Trophoblast cell (in vitro differentiated cells and primary cell): ENCODE measurements around the gene SLC35A2.

Experiments
- DNase-seq, 2 donors: peaks; one replicate each; pipeline ENCODE4 v3.0.0-alpha.2; 2016
- H2AFZ ChIP-seq: 2 replicates; pipeline ENCODE4 v1.6.1; 2013; ENCODE audit warnings: low read length, moderate library complexity, mild to moderate bottlenecking; ENCODE audit not compliant: insufficient read depth, poor library complexity
- H2AK5ac ChIP-seq: 2 replicates; pipeline ENCODE4 v1.6.1; 2013; ENCODE audit warnings: mild to moderate bottlenecking, low read length
- H2BK120ac ChIP-seq: 2 replicates; pipeline ENCODE4 v1.6.1; 2013; ENCODE audit warnings: low read length, mild to moderate bottlenecking, moderate library complexity; ENCODE audit not compliant: insufficient read depth, poor library complexity
- H2BK12ac ChIP-seq: 2 replicates; pipeline ENCODE4 v1.6.1; 2013; ENCODE audit warnings: mild to moderate bottlenecking, low read length, moderate library complexity
- H2BK5ac ChIP-seq: 2 replicates; pipeline ENCODE4 v1.6.1; 2013; ENCODE audit warnings: low read length, low read depth, moderate library complexity, mild to moderate bottlenecking; ENCODE audit not compliant: poor library complexity
- H3K14ac ChIP-seq: 2 replicates; pipeline ENCODE4 v1.6.1; 2013; ENCODE audit warnings: mild to moderate bottlenecking, low read length
- H3K18ac ChIP-seq: 2 replicates; pipeline ENCODE4 v1.6.1; 2013; ENCODE audit warnings: mild to moderate bottlenecking, low read length
- H3K23ac ChIP-seq: 2 replicates; pipeline ENCODE4 v1.6.1; 2013; ENCODE audit warnings: low read length
- H3K27ac ChIP-seq: 2 replicates; pipeline ENCODE4 v1.5.1; 2013; ENCODE audit warnings: low read depth, mild to moderate bottlenecking, inconsistent platforms, low read length, moderate library complexity
- H3K27me3 ChIP-seq: 2 replicates; pipeline ENCODE4 v1.6.1; 2013; ENCODE audit warnings: inconsistent platforms, mild to moderate bottlenecking, low read length, moderate library complexity; ENCODE audit not compliant: insufficient read depth
- H3K36me3 ChIP-seq, 2 experiments: 1 replicate in 1 of 2; 2 replicates in 1 of 2; pipeline ENCODE4 v1.6.1; 2013; ENCODE audit warnings: low read length in 2 of 2, mild to moderate bottlenecking in 2 of 2, moderate library complexity in 1 of 2; ENCODE audit not compliant: insufficient read depth in 2 of 2, control insufficient read depth in 1 of 2
- H3K4ac ChIP-seq: 2 replicates; pipeline ENCODE4 v1.6.1; 2013; ENCODE audit warnings: low read depth, mild to moderate bottlenecking, low read length, moderate library complexity
- H3K4me1 ChIP-seq, 2 experiments: 1 replicate in 1 of 2; 2 replicates in 1 of 2; pipeline ENCODE4 v1.6.1; 2013; ENCODE audit warnings: low read length in 2 of 2, mild to moderate bottlenecking in 2 of 2, moderate library complexity in 1 of 2; ENCODE audit not compliant: insufficient read depth in 2 of 2, control insufficient read depth in 1 of 2
- H3K4me2 ChIP-seq: 2 replicates; pipeline ENCODE4 v1.6.1; 2013; ENCODE audit warnings: inconsistent platforms, mild to moderate bottlenecking, low read length, moderate library complexity
- H3K4me3 ChIP-seq: 2 replicates; pipeline ENCODE4 v1.5.1; 2013; ENCODE audit warnings: mild to moderate bottlenecking, low read depth, low read length, inconsistent platforms
- H3K79me1 ChIP-seq: one replicate; pipeline ENCODE4 v1.6.1; 2013; ENCODE audit warnings: low read length
- H3K79me2 ChIP-seq: 2 replicates; pipeline ENCODE4 v1.6.1; 2013; ENCODE audit warnings: low read length, mild to moderate bottlenecking; ENCODE audit not compliant: control insufficient read depth, insufficient read depth, poor library complexity
- H3K9ac ChIP-seq: 2 replicates; pipeline ENCODE4 v1.6.1; 2013; ENCODE audit warnings: mild to moderate bottlenecking, low read length
- H3K9me3 ChIP-seq: 2 replicates; pipeline ENCODE4 v1.6.1; 2013; ENCODE audit warnings: low read depth, mild to moderate bottlenecking, control low read depth, inconsistent platforms, low read length; ENCODE audit not compliant: insufficient read depth
- H4K12ac ChIP-seq: 2 replicates; pipeline ENCODE4 v1.6.1; 2013; ENCODE audit warnings: low read depth, mild to moderate bottlenecking, low read length, moderate library complexity
- H4K8ac ChIP-seq: 2 replicates; pipeline ENCODE4 v1.6.1; 2013; ENCODE audit warnings: low read depth, mild to moderate bottlenecking, low read length, moderate library complexity
- H4K91ac ChIP-seq: one replicate; pipeline ENCODE4 v1.6.1; 2013; ENCODE audit warnings: low read depth, mild to moderate bottlenecking, low read length, moderate library complexity
- WGBS: extraction: QIAGEN DNeasy Blood & Tissue Kit; methylation state at CpG from one replicate; pipeline ENCODE4 v1.1.7; 2013; ENCODE audit warnings: missing lambda C conversion rate; ENCODE audit not compliant: insufficient read length, insufficient coverage; ENCODE audit errors: extremely low coverage; 5-methylcytosine and 5-hydroxymethylcytosine counted together

Gene SLC35A2

DNA sequence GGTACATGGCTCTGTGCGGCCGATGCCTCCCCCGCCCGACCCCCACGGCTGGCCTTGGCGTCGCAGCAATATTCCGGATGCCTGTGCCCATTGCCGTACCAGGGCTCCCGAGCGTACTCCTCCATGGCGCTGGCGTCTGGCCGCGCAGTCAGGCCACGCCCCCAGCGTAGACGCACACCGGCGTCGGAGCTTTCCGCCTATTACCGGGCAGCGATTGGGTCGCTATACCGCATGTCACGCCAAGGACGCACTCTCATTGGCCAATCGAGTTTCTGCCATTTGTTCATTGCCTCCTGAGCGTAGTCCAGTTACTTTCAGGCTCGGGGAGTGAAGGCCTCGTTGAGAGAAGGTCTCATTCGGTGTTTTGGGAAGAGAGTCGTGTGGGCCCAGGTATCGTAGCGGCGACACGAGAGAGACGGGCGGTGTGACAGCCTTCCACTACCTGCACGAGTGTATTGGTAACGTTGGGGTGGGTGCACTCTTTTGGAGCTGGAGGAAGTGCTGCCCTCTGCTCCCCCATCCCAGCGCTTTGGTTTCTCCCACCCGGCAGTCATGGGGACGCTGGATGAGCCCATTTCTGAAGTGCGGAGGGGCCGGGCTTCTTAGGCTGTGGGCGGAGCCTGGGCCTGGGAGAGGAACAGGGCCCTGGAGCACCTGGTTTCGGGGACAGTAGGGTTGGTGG is 13.7 kb downstream of the SLC35A2 start, which contains the start of the genes PQBP1 and TIMM17B:
Gene PQBP1, plus strand, starts transcription at position 306 of the 682 bp plus-strand sequence. CDS start 580 bp downstream, outside the sequence.
Gene TIMM17B, minus strand, starts transcription at position 144 of the 682 bp plus-strand sequence. Its CDS starts 19 bp downstream, at position 125.
- H2BK5ac ChIP-seq, result peak within 1 kb of the TSS; percentile 85
- peak within 1 kb of the TSS; percentile 88 for H3K18ac ChIP-seq
- no peaks in the 10 kb centered on the region for H3K9me3 ChIP-seq
- H2BK120ac ChIP-seq, result peak within 1 kb of the TSS; percentile 93
- peaks cover 26 to 38% of the 10 kb centered on the region in 2 experiments for H3K36me3 ChIP-seq
- no CpG with 5 or more reads among the region's 49 CpGs for WGBS
- peak within 1 kb of the TSS; percentile 99 for H3K4me2 ChIP-seq
- H2AK5ac ChIP-seq, result peak within 1 kb of the TSS; percentile 89
- H3K27ac ChIP-seq, result peak within 1 kb of the TSS; percentile 95
- peak within 1 kb of the TSS; percentile 81 for H4K12ac ChIP-seq
- no peaks in the 10 kb centered on the region for H3K27me3 ChIP-seq
- peak within 1 kb of the TSS; percentile 94 for H3K9ac ChIP-seq
- peak within 1 kb of the TSS; percentile 98 for H2AFZ ChIP-seq
- peak within 1 kb of the TSS; percentile 94 for H4K8ac ChIP-seq
- peak within 1 kb of the TSS; percentile 96 for H4K91ac ChIP-seq
- peaks cover 5% of the 10 kb centered on the region for H3K79me2 ChIP-seq
- H3K23ac ChIP-seq, result no peak within 1 kb of the TSS
- H3K4me3 ChIP-seq, result peak within 1 kb of the TSS; percentile 87
- peak; percentile 92 for DNase-seq
- peak within 1 kb of the TSS; percentile 97 for H3K14ac ChIP-seq
- H2BK12ac ChIP-seq, result no peak within 1 kb of the TSS
- peaks cover 9% of the 10 kb centered on the region for H3K79me1 ChIP-seq
- H3K4me1 ChIP-seq, result peaks cover 0 to 6% of the 10 kb centered on the region in 2 experiments
- H3K4ac ChIP-seq, result peak within 1 kb of the TSS; percentile 94

DNA sequence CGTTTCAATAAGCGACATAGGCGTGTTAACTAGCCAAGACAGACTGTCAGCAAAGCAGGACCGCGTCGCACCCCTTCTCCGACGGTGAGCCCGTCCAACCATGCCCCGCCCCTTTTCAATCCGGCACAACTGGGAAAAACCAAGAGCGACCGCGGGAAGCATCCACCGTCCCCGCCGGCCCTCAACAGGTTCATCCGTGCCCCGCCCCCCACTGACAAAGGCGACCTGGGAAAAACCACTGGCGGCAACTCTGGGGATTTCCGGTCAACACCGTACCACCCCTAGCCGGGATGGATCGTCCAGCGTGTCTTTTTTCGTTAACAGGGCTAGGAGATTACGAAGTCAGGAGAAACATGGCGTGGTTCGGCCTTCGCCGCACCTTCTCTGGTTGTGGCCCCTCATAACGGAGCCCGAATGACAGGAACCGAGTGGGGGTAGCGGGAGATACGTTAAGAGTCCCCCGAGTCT is 14.3 kb downstream of the SLC35A2 start:
- H3K27ac ChIP-seq, result peak overlapping the region; percentile 93
- H3K79me1 ChIP-seq, result peaks cover 9% of the 10 kb centered on the region
- WGBS, result no CpG with 5 or more reads among the region's 38 CpGs
- no peaks in the 10 kb centered on the region for H3K9me3 ChIP-seq
- H4K12ac ChIP-seq, result peak overlapping the region; percentile 81
- H3K4ac ChIP-seq, result peak overlapping the region; percentile 94
- H3K18ac ChIP-seq, result peak overlapping the region; percentile 88
- peaks cover 5% of the 10 kb centered on the region for H3K79me2 ChIP-seq
- peak overlapping the region; percentile 96 for H4K91ac ChIP-seq
- peak overlapping the region; percentile 94 for H3K9ac ChIP-seq
- peaks cover 21 to 34% of the 10 kb centered on the region in 2 experiments for H3K36me3 ChIP-seq
- peak overlapping the region; percentile 72 for H2AK5ac ChIP-seq
- H4K8ac ChIP-seq, result peak overlapping the region; percentile 94
- H2BK5ac ChIP-seq, result peak overlapping the region; percentile 85
- no peak overlapping the region for H2BK12ac ChIP-seq
- H2AFZ ChIP-seq, result peak overlapping the region; percentile 98
- H3K4me3 ChIP-seq, result peak overlapping the region; percentile 87
- no peaks in the 10 kb centered on the region for H3K27me3 ChIP-seq
- peak overlapping the region; percentile 97 for H3K14ac ChIP-seq
- no peak overlapping the region for H3K23ac ChIP-seq
- peak overlapping the region; percentile 91 for H3K4me2 ChIP-seq
- H2BK120ac ChIP-seq, result peak overlapping the region; percentile 93
- peaks cover 2 to 6% of the 10 kb centered on the region in 2 experiments for H3K4me1 ChIP-seq
- DNase-seq, result peak; percentile 58 to 67

DNA sequence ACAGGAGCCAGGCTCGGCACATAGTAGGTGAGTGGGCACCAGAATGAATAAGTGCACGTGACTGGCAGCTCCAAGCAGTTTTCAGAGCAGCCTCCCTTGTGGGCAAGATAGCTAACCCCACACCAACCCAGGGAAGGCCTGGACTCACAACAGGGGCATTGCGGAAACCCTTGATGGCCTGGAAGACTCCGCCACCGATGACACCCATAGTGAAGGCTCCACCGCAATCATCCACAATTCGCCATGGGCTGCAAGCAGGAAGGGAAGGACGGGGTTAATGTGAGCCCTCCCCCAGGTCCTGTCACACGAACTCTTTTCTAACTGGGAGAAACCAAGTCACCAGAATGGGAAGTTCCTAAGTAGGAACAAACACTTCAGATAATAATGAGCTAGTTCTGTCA is 14.8 kb downstream of the SLC35A2 start:
- H3K79me2 ChIP-seq, result peaks cover 5% of the 10 kb centered on the region
- H3K14ac ChIP-seq, result no peak overlapping the region
- H3K9me3 ChIP-seq, result no peaks in the 10 kb centered on the region
- H3K27ac ChIP-seq, result peak overlapping the region; percentile 58
- DNase-seq, result no peak
- no peak overlapping the region for H2BK5ac ChIP-seq
- H2AK5ac ChIP-seq, result peak overlapping the region; percentile 89
- no peak overlapping the region for H3K23ac ChIP-seq
- H2BK12ac ChIP-seq, result no peak overlapping the region
- no peak overlapping the region for H2BK120ac ChIP-seq
- H3K79me1 ChIP-seq, result peaks cover 11% of the 10 kb centered on the region
- H3K4me1 ChIP-seq, result peaks cover 6 to 9% of the 10 kb centered on the region in 2 experiments
- H4K8ac ChIP-seq, result no peak overlapping the region
- H3K4ac ChIP-seq, result peak overlapping the region; percentile 9
- no peak overlapping the region for H3K4me3 ChIP-seq
- H3K18ac ChIP-seq, result no peak overlapping the region
- peak overlapping the region; percentile 70 for H3K9ac ChIP-seq
- H2AFZ ChIP-seq, result no peak overlapping the region
- H4K12ac ChIP-seq, result no peak overlapping the region
- no CpG with 5 or more reads among the region's 9 CpGs for WGBS
- no peak overlapping the region for H4K91ac ChIP-seq
- H3K27me3 ChIP-seq, result no peaks in the 10 kb centered on the region
- peaks cover 15 to 28% of the 10 kb centered on the region in 2 experiments for H3K36me3 ChIP-seq
- H3K4me2 ChIP-seq, result peak overlapping the region; percentile 91

DNA sequence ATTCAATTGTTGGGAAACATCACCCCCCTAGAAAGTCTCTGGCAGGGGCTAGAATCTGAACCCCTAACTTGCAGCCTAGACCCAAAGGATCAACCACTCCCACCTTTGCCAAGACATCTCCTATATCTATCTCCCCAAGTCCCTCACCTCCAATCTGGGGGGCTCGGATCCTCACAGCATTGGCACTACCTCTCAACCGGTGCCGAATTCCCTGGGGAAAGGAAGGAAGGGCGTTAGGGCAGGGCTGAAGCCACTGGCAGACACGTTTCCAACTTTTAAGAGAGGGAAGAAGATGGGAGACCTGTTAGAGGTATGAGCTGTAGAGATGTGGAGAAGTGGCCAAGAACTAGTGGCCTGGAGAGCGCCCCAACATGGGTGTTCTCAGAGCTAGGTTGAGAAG is 16.6 kb downstream of the SLC35A2 start:
- Histone ChIP-seq H3K23ac (no peak overlapping the region), H4K91ac (no peak overlapping the region), H2BK12ac (no peak overlapping the region), H3K9ac (no peak overlapping the region), H3K18ac (no peak overlapping the region), H3K79me2 (peaks cover 5% of the 10 kb centered on the region), H3K9me3 (no peaks in the 10 kb centered on the region), H3K4ac (no peak overlapping the region), H3K4me2 (no peak overlapping the region), H2AFZ (no peak overlapping the region), H3K27me3 (no peaks in the 10 kb centered on the region), H2BK120ac (no peak overlapping the region), H3K14ac (no peak overlapping the region), H3K4me1 (peaks cover 6 to 12% of the 10 kb centered on the region in 2 experiments), H3K36me3 (peaks cover 10 to 20% of the 10 kb centered on the region in 2 experiments), H3K27ac (no peak overlapping the region), H2BK5ac (no peak overlapping the region), H3K4me3 (no peak overlapping the region), H4K12ac (no peak overlapping the region), H3K79me1 (peaks cover 14% of the 10 kb centered on the region), H2AK5ac (no peak overlapping the region), H4K8ac (no peak overlapping the region)
- WGBS, result no CpG with 5 or more reads among the region's 6 CpGs
- DNase-seq, result no peak
